ENCODE results near the gene C20orf141. TPM values are rescaled to one million over a fixed set of nuclear protein-coding genes. Genes with fewer than 3 reads are reported as not detected.
A peak's percentile ranks its signal among the peaks of the same experiment; 100 is the strongest.

Gene C20orf141
- total RNA-seq, 1 experiment from 2014 or later: not detected

DNA sequence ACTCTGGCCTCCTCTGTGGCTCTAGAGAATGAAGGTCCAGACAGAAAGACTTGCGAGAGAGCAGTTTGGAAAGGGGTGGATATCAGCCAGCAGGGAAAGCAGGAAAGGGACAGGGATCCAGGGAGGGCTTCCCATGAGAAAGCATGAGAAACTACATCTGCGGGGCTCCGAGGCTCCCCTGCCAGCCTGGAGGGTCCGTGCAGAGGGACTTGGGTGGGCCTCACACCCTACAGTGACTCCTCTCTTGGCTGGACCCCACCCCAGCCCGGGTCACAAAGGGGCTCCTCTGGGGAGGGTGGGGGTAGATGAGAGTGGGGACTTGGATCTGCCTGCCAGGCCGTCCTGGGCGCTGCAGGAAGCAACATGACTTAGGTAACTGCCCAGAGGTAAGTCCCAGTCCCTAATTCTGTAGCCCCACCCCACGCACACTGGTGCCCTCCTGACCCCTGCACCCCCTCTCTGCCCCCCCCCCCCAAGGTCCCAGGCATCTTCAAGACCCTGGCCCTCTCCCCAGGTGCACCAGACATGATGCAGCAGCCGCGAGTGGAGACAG is 1.3 kb downstream of the C20orf141 start, which contains the start of gene TMEM239:
Gene TMEM239 (plus strand): TSS at position 335 of the 553 bp plus-strand sequence. CDS start 191 bp downstream, at position 526.
- H3K9ac ChIP-seq (ENCODE audit: extremely low read depth, insufficient read length, low read length): no peak within 1 kb of the TSS
- no peaks in the 10 kb centered on the region; a peak in 1 of 7 replicates for H3K36me3 Mint-ChIP-seq (ENCODE audit: insufficient read depth in 1 of 3, low read depth in 3 of 3)
- no peak within 1 kb of the TSS for H3K27ac ChIP-seq (ENCODE audit: insufficient read length, low read depth, low read length)
- H3K4me2 ChIP-seq (ENCODE audit: insufficient read depth, insufficient read length, low read length): no peak within 1 kb of the TSS
- H3K27me3 ChIP-seq (ENCODE audit: insufficient read depth, low read length): peaks cover 3% of the 10 kb centered on the region; the same call in 1 of the 2 replicates
- no peak within 1 kb of the TSS for H2BK12ac ChIP-seq (ENCODE audit: insufficient read length, low read depth, low read length)
- no peak within 1 kb of the TSS for H2AFZ ChIP-seq (ENCODE audit: low read length)
- no peak within 1 kb of the TSS for H3T11ph ChIP-seq (ENCODE audit: low read length)
- H3K9me3 Mint-ChIP-seq: peaks cover 8 to 11% of the 10 kb centered on the region in 2 experiments; a peak in 4 of 5 replicates
- peak within 1 kb of the TSS in 2 of 3 experiments; percentile 8 to 50; a peak in 1 of 7 replicates for H3K27ac Mint-ChIP-seq
- no peak within 1 kb of the TSS for H3K56ac ChIP-seq (ENCODE audit: insufficient read length, low read depth, low read length)
- peaks cover 9 to 10% of the 10 kb centered on the region in 2 experiments for H3K4me1 Mint-ChIP-seq
- H3K4ac ChIP-seq (ENCODE audit: low read depth, low read length): no peak within 1 kb of the TSS
- H2BK15ac ChIP-seq (ENCODE audit: low read depth, low read length): no peak within 1 kb of the TSS
- no peak within 1 kb of the TSS for H2BK5ac ChIP-seq (ENCODE audit: insufficient read length, low read length)
- no peak within 1 kb of the TSS for H3K4me3 Mint-ChIP-seq
- no peak within 1 kb of the TSS for H3K23ac ChIP-seq (ENCODE audit: insufficient read length, low read depth, low read length)
- H4K91ac ChIP-seq (ENCODE audit: insufficient read length, low read depth, low read length): no peak within 1 kb of the TSS
- no peak within 1 kb of the TSS for H4K8ac ChIP-seq (replicated peaks; ENCODE audit: insufficient read length, low read depth, low read length)
- no peak within 1 kb of the TSS for H2AK5ac ChIP-seq (ENCODE audit: insufficient read length, low read length)
- TF ChIP-seq CTCF (conservative IDR thresholded peaks at IDR 0.05): no peak
- peaks cover 6% of the 10 kb centered on the region for H3K23me2 ChIP-seq (ENCODE audit: insufficient read length, low read depth, low read length, poor library complexity, severe bottlenecking)
- WGBS (ENCODE audit: extremely low coverage, insufficient read length, low lambda C conversion rate): no CpG with 5 or more reads among the region's 10 CpGs
- no peak within 1 kb of the TSS for H2BK120ac ChIP-seq (ENCODE audit: low read depth, low read length, poor library complexity, severe bottlenecking)
- H3K79me1 ChIP-seq (ENCODE audit: insufficient read depth, low read depth, low read length, poor library complexity, severe bottlenecking): no peaks in the 10 kb centered on the region
- H3K27me3 Mint-ChIP-seq (ENCODE audit: low read depth): peaks cover 30% of the 10 kb centered on the region
- no peak within 1 kb of the TSS for H3K18ac ChIP-seq (ENCODE audit: insufficient read length, low read depth, low read length)
- DNase-seq: no peak
- no peaks in the 10 kb centered on the region for H4K20me1 ChIP-seq (ENCODE audit: control insufficient read depth, insufficient read depth, insufficient read length)
- no peak within 1 kb of the TSS for H3K14ac ChIP-seq (ENCODE audit: insufficient read depth, low read length)
- H3K79me2 ChIP-seq (ENCODE audit: insufficient read depth, low read length): no peaks in the 10 kb centered on the region
- no peaks in the 10 kb centered on the region for H3K9me3 ChIP-seq (ENCODE audit: control insufficient read depth, low read depth, low read length)
- no peak within 1 kb of the TSS for H2BK20ac ChIP-seq (ENCODE audit: low read depth, low read length, poor library complexity, severe bottlenecking)
- H3K4me1 ChIP-seq (ENCODE audit: insufficient read depth, low read length): no peaks in the 10 kb centered on the region
- no peak within 1 kb of the TSS for H4K5ac ChIP-seq (ENCODE audit: insufficient read length, low read depth, low read length)
